ENCODE results near the gene ORMDL3. TPM values are rescaled to one million over a fixed set of nuclear protein-coding genes. Genes with fewer than 3 reads are reported as not detected.

The ORMDL3 gene
- total and polyA plus RNA-seq, 2 experiments from 2014 or later, result 56.4 to 73.3 TPM

GRCh38 chr17:39899215-39899614 is 28.2 kb downstream of the ORMDL3 start:
- Histone ChIP-seq H3K9me2 (replicated peaks; ENCODE audit: insufficient read depth) (no peaks in the 10 kb centered on the region), H3K36me3 (replicated peaks; ENCODE audit: insufficient read depth, low read depth) (no peaks in the 10 kb centered on the region), H3K4me3 (no peak overlapping the region), H3K27me3 (no peaks in the 10 kb centered on the region), H3K4me1 (ENCODE audit: insufficient read depth) (no peaks in the 10 kb centered on the region), H3K9me3 (ENCODE audit: low read depth) (no peaks in the 10 kb centered on the region), H3K27ac (no peak overlapping the region), H2AFZ (no peak overlapping the region), H3K4me2 (no peak overlapping the region), H4K20me1 (ENCODE audit: insufficient read depth, poor library complexity, severe bottlenecking) (no peaks in the 10 kb centered on the region), H3K79me2 (no peaks in the 10 kb centered on the region)
- TF ChIP-seq CTCF (IDR thresholded peaks at IDR 0.05; ENCODE audit: poor library complexity), result no peak
- no peak for TF ChIP-seq EZH2 (IDR thresholded peaks at IDR 0.05; ENCODE audit: borderline replicate concordance)
- TF ChIP-seq EZH2phosphoT487 (IDR thresholded peaks at IDR 0.05; ENCODE audit: low read depth, severe bottlenecking, unreplicated experiment), result no peak
- no peak for DNase-seq (ENCODE audit: low spot score)

GRCh38 chr17:39898088-39898487 is 29.3 kb downstream of the ORMDL3 start:
- DNase-seq (ENCODE audit: low spot score), result no peak
- Histone ChIP-seq H4K20me1 (ENCODE audit: insufficient read depth, poor library complexity, severe bottlenecking) (no peaks in the 10 kb centered on the region), H3K36me3 (replicated peaks; ENCODE audit: insufficient read depth, low read depth) (no peaks in the 10 kb centered on the region), H3K4me3 (no peak overlapping the region), H3K27me3 (no peaks in the 10 kb centered on the region), H3K4me1 (ENCODE audit: insufficient read depth) (no peaks in the 10 kb centered on the region), H3K9me3 (ENCODE audit: low read depth) (no peaks in the 10 kb centered on the region), H3K9me2 (replicated peaks; ENCODE audit: insufficient read depth) (no peaks in the 10 kb centered on the region), H3K4me2 (no peak overlapping the region), H2AFZ (no peak overlapping the region), H3K27ac (no peak overlapping the region), H3K79me2 (no peaks in the 10 kb centered on the region)
- no peak for TF ChIP-seq EZH2phosphoT487 (IDR thresholded peaks at IDR 0.05; ENCODE audit: low read depth, severe bottlenecking, unreplicated experiment)
- 96% methylated on average over 4 of the region's 4 CpGs for WGBS (ENCODE audit: low lambda C conversion rate, missing lambda C conversion rate)

GRCh38 chr17:39894681-39895376 is 32.6 kb downstream of the ORMDL3 start:
- H3K4me3 ChIP-seq, result no peak overlapping the region
- DNase-seq (ENCODE audit: low spot score), result no peak
- H3K79me2 ChIP-seq, result no peaks in the 10 kb centered on the region
- 53% methylated on average over 3 of the region's 3 CpGs for WGBS (ENCODE audit: low lambda C conversion rate, missing lambda C conversion rate)
- no peaks in the 10 kb centered on the region for H3K9me3 ChIP-seq (ENCODE audit: low read depth)
- no peak overlapping the region for H3K27ac ChIP-seq
- no peak overlapping the region for H2AFZ ChIP-seq
- no peaks in the 10 kb centered on the region for H3K27me3 ChIP-seq
- no peak overlapping the region for H3K4me2 ChIP-seq
- no peaks in the 10 kb centered on the region for H3K36me3 ChIP-seq (replicated peaks; ENCODE audit: insufficient read depth, low read depth)
- H4K20me1 ChIP-seq (ENCODE audit: insufficient read depth, poor library complexity, severe bottlenecking), result no peaks in the 10 kb centered on the region
- H3K9me2 ChIP-seq (replicated peaks; ENCODE audit: insufficient read depth), result no peaks in the 10 kb centered on the region
- TF ChIP-seq EZH2phosphoT487 (IDR thresholded peaks at IDR 0.05; ENCODE audit: low read depth, severe bottlenecking, unreplicated experiment) (no peak), CTCF (IDR thresholded peaks at IDR 0.05; ENCODE audit: poor library complexity) (no peak), EZH2 (IDR thresholded peaks at IDR 0.05; ENCODE audit: borderline replicate concordance) (no peak)
- no peaks in the 10 kb centered on the region for H3K4me1 ChIP-seq (ENCODE audit: insufficient read depth)

- DNase-seq (ENCODE audit: low spot score), result no peak
- Histone ChIP-seq H3K9me2 (replicated peaks; ENCODE audit: insufficient read depth) (no peaks in the 10 kb centered on the region), H3K4me2 (peak overlapping the region; percentile 3), H2AFZ (no peak overlapping the region), H3K4me3 (no peak overlapping the region), H3K27me3 (no peaks in the 10 kb centered on the region), H3K4me1 (ENCODE audit: insufficient read depth) (no peaks in the 10 kb centered on the region), H4K20me1 (ENCODE audit: insufficient read depth, poor library complexity, severe bottlenecking) (no peaks in the 10 kb centered on the region), H3K79me2 (no peaks in the 10 kb centered on the region), H3K27ac (no peak overlapping the region), H3K36me3 (replicated peaks; ENCODE audit: insufficient read depth, low read depth) (no peaks in the 10 kb centered on the region), H3K9me3 (ENCODE audit: low read depth) (no peaks in the 10 kb centered on the region)
- WGBS (ENCODE audit: low lambda C conversion rate, missing lambda C conversion rate), result 49% methylated on average over 2 of the region's 2 CpGs
- TF ChIP-seq CTCF (IDR thresholded peaks at IDR 0.05; ENCODE audit: poor library complexity) (no peak), EZH2 (IDR thresholded peaks at IDR 0.05; ENCODE audit: borderline replicate concordance) (no peak), EZH2phosphoT487 (IDR thresholded peaks at IDR 0.05; ENCODE audit: low read depth, severe bottlenecking, unreplicated experiment) (no peak)
Observed at GRCh38 chr17:39889200-39889599, 38.2 kb downstream of the ORMDL3 start.

Data from hepatocyte (in vitro differentiated cells).